ENCODE results near the gene PKD1L1.
"Not testable (repeated sequence)": the region's sequence is repeated elsewhere in the genome, so short reads cannot be mapped to it uniquely, and the experiment has no call there.

PKD1L1 gene

GRCh38 chr7:47962262-47962661, 14.0 kb upstream of the PKD1L1 start:
- DNase-seq: no peak

- no peak for DNase-seq
Observed at GRCh38 chr7:47957156-47957555, 8.9 kb upstream of the PKD1L1 start.

GRCh38 chr7:47956220-47956619, 8.0 kb upstream of the PKD1L1 start:
- no peak for DNase-seq

GRCh38 chr7:47954231-47954911, 6.1 kb upstream of the PKD1L1 start:
- DNase-seq: no peak

GRCh38 chr7:47953822-47954221, 5.6 kb upstream of the PKD1L1 start:
- DNase-seq: peak in 1 of 5 experiments; percentile 57

GRCh38 chr7:47952224-47952623, 4.0 kb upstream of the PKD1L1 start:
- no peak for DNase-seq

- no peak for DNase-seq
Observed at GRCh38 chr7:47951374-47951773, 3.1 kb upstream of the PKD1L1 start.

- DNase-seq: no peak
Observed at GRCh38 chr7:47950714-47951113, 2.4 kb upstream of the PKD1L1 start.

- DNase-seq: no peak
Observed at GRCh38 chr7:47949703-47950102, 1.4 kb upstream of the PKD1L1 start.

GRCh38 chr7:47947355-47947749, 914 bp downstream of the PKD1L1 start:
- DNase-seq: no peak

GRCh38 chr7:47946581-47947354, 1.5 kb downstream of the PKD1L1 start:
- DNase-seq: peak in 1 of 5 experiments; percentile 39

- peak; percentile 27 to 61 (median 58) for DNase-seq
Observed at GRCh38 chr7:47945261-47946015, 2.8 kb downstream of the PKD1L1 start.

- no peak for DNase-seq
Observed at GRCh38 chr7:47944536-47945260, 3.6 kb downstream of the PKD1L1 start.

GRCh38 chr7:47943676-47944474, 4.4 kb downstream of the PKD1L1 start:
- DNase-seq: no peak

GRCh38 chr7:47942651-47943050, 5.6 kb downstream of the PKD1L1 start:
- DNase-seq: not testable (repeated sequence)

GRCh38 chr7:47942132-47942531, 6.1 kb downstream of the PKD1L1 start:
- DNase-seq: no peak

GRCh38 chr7:47941136-47941844, 7.0 kb downstream of the PKD1L1 start:
- no peak for DNase-seq

- no peak for DNase-seq
Observed at GRCh38 chr7:47940088-47941013, 7.9 kb downstream of the PKD1L1 start.

- DNase-seq: no peak
Observed at GRCh38 chr7:47939425-47940036, 8.7 kb downstream of the PKD1L1 start.

All from T-helper 2 cell (primary cell).